Stomach (tissue), 9 donors: Measurements from ENCODE around the gene CSNK2A3. TPM values are rescaled to one million over a fixed set of nuclear protein-coding genes. Genes with fewer than 3 reads are reported as not detected.
"Not testable (repeated sequence)": the region's sequence is repeated elsewhere in the genome, so short reads cannot be mapped to it uniquely, and the experiment has no call there.

ENCODE experiments used
- DNase-seq, 2 donors: peaks; one replicate each; pipeline versions ENCODE4 v3.0.0 to v3.0.0-alpha.2; 2013 to 2019
- H3K27ac ChIP-seq, 5 donors: fragments of 200-600 bp in 4 of 5; sonication (generic) in 4 of 5; one replicate each; pipeline ENCODE4 v1.5.1; 2013 to 2019; ENCODE audit warnings: mild to moderate bottlenecking in 1 of 5, moderate library complexity in 1 of 5
- H3K27me3 ChIP-seq, 3 donors: fragments of 200-600 bp; sonication (generic); one replicate each; pipeline ENCODE4 v1.5.1; 2017 to 2019; ENCODE audit warnings: mixed run types in 1 of 3
- H3K36me3 ChIP-seq, 4 donors: fragments of 200-600 bp; sonication (generic); 1 replicate in 3 of 4; 2 replicates in 1 of 4; pipeline ENCODE4 v1.5.1; 2016 to 2019
- H3K4me1 ChIP-seq, 4 donors: fragments of 200-600 bp; sonication (generic); one replicate each; pipeline ENCODE4 v1.5.1; 2016 to 2019
- H3K4me3 ChIP-seq, 4 donors: fragments of 200-600 bp; sonication (generic) in 3 of 4; one replicate each; pipeline ENCODE4 v1.5.1; 2016 to 2019; ENCODE audit warnings: mild to moderate bottlenecking in 1 of 4
- H3K9me3 ChIP-seq, 4 donors: fragments of 200-600 bp; sonication (generic); one replicate each; pipeline ENCODE4 v1.5.1; 2016 to 2019
- CTCF ChIP-seq, 7 experiments: fragments of 450-650 bp in 4 of 7; fragments of 200-600 bp in 3 of 7; sonication (generic) in 3 of 7; IDR thresholded peaks; one replicate each; pipeline ENCODE4 v1.5.1; 2016 to 2019; ENCODE audit warnings: antibody characterized with exemption in 7 of 7, control low read depth in 2 of 7, mild to moderate bottlenecking in 1 of 7
- EP300 ChIP-seq: sonication (generic); formaldehyde crosslinking; IDR thresholded peaks from one replicate; pipeline ENCODE4 v1.6.1; 2017; ENCODE audit warnings: antibody characterized with exemption
- POLR2A ChIP-seq, 4 donors: fragments of 450-650 bp; IDR thresholded peaks; one replicate each; pipeline ENCODE4 v1.6.1; 2016; ENCODE audit warnings: antibody characterized with exemption in 4 of 4, control low read depth in 2 of 4, mild to moderate bottlenecking in 1 of 4, moderate library complexity in 1 of 4
- POLR2AphosphoS5 ChIP-seq, 3 donors: sonication (generic); formaldehyde crosslinking; IDR thresholded peaks; one replicate each; pipeline ENCODE4 v1.6.1; 2016; ENCODE audit warnings: antibody characterized with exemption in 3 of 3
- WGBS, 5 donors: extraction: QIAGEN DNeasy Blood & Tissue Kit in 3 of 5; methylation state at CpG; one replicate each; pipeline versions ENCODE4 v1.1.5 to v1.1.7; 2013 to 2018; 5-methylcytosine and 5-hydroxymethylcytosine counted together
- intact Hi-C: fragments of 100-400 bp; cut with DNase I; formaldehyde crosslinking; loops from one replicate; pipeline ENCODE4 v1.15.1; 2023; ENCODE audit warnings: low total_unique reads
- polyA plus RNA-seq, 3 donors: library from polyadenylated mRNA; stranded (reverse); fragments of 200-250 nt; gene quantifications; one replicate each; pipeline ENCODE4 v1.2.3, GENCODE V29; 2013
- total RNA-seq, 5 donors: library from RNA; depleted of rRNA; stranded (reverse); fragments of >200 nt; gene quantifications; one replicate each; pipeline versions ENCODE4 v1.1.0 to v1.2.3, GENCODE V29; 2014 to 2016
- donor health status: healthy with polysubstance abuse.
- donor health status: Bipolar disorder and iron deficiency.
- donor health status: healthy.

Gene CSNK2A3
- total and polyA plus RNA-seq, 8 donors, result 0.23 to 1.2 (median 0.73) TPM; not detected in 3

- no peaks in the 10 kb centered on the region for H3K27me3 ChIP-seq
- 81 to 87% (median 83%) methylated on average over 9 of the region's 9 CpGs for WGBS, 5 donors
- no peaks in the 10 kb centered on the region for H3K36me3 ChIP-seq
- DNase-seq, result no peak
- no peaks in the 10 kb centered on the region for H3K4me1 ChIP-seq
- intact Hi-C loops, result no loop called here
- no peak overlapping the region for H3K4me3 ChIP-seq
- TF ChIP-seq CTCF (IDR thresholded peaks at IDR 0.05), result no peak
- no peaks in the 10 kb centered on the region for H3K9me3 ChIP-seq
- no peak overlapping the region for H3K27ac ChIP-seq
Measured at GRCh38 chr11:11356842-11357241, 3.8 kb upstream of the CSNK2A3 start.

GRCh38 chr11:11351851-11352250 lies 1.2 kb downstream of the CSNK2A3 start:
- H3K27ac ChIP-seq, H3K9me3 ChIP-seq, H3K36me3 ChIP-seq, intact Hi-C loops, H3K27me3 ChIP-seq, DNase-seq, H3K4me3 ChIP-seq: not testable (repeated sequence)
- peaks cover 0 to 30% (median 23%) of the 10 kb centered on the region in 4 donors for H3K4me1 ChIP-seq
- 77 to 81% (median 80%) methylated on average over 8 to 10 of the region's 10 CpGs for WGBS, 5 donors

GRCh38 chr11:11351042-11351586 lies 1.9 kb downstream of the CSNK2A3 start:
- Histone ChIP-seq H3K9me3 (no peaks in the 10 kb centered on the region), H3K36me3 (no peaks in the 10 kb centered on the region), H3K4me3 (no peak overlapping the region), H3K27ac (no peak overlapping the region), H3K27me3 (no peaks in the 10 kb centered on the region), H3K4me1 (peaks cover 0 to 30% (median 23%) of the 10 kb centered on the region in 4 donors)
- no peak for DNase-seq
- TF ChIP-seq EP300, result no peak
- no peak for TF ChIP-seq POLR2AphosphoS5 (IDR thresholded peaks at IDR 0.05)
- no peak for TF ChIP-seq CTCF (IDR thresholded peaks at IDR 0.05)
- TF ChIP-seq POLR2A (IDR thresholded peaks at IDR 0.05), result no peak
- intact Hi-C loops, result no loop called here
- 87 to 96% (median 94%) methylated on average over 4 of the region's 4 CpGs for WGBS, 5 donors

- WGBS, 5 donors, result 40 to 69% (median 59%) methylated on average over 1 of the region's 1 CpG
- peak in 1 of 2 donors; percentile 83 for DNase-seq
- peak overlapping the region in 3 of 5 donors; percentile 6 to 26 (median 13) for H3K27ac ChIP-seq
- H3K4me1 ChIP-seq, result peaks cover 0 to 30% (median 23%) of the 10 kb centered on the region in 4 donors
- H3K36me3 ChIP-seq, result no peaks in the 10 kb centered on the region
- no peaks in the 10 kb centered on the region for H3K27me3 ChIP-seq
- peak in 1 of 3 donors; percentile 33 for TF ChIP-seq POLR2AphosphoS5 (IDR thresholded peaks at IDR 0.05)
- no peak for TF ChIP-seq EP300
- H3K4me3 ChIP-seq, result no peak overlapping the region
- no peaks in the 10 kb centered on the region for H3K9me3 ChIP-seq
- intact Hi-C loops, result loop anchor here (10.0 kb wide), 1 partner anchor 175 kb away; no protein-coding TSS in a partner anchor
Measured at GRCh38 chr11:11349870-11350337, 3.1 kb downstream of the CSNK2A3 start.

GRCh38 chr11:11349106-11349825 lies 3.8 kb downstream of the CSNK2A3 start:
- H3K4me3 ChIP-seq, result no peak overlapping the region
- TF ChIP-seq POLR2A (IDR thresholded peaks at IDR 0.05) (no peak), POLR2AphosphoS5 (IDR thresholded peaks at IDR 0.05) (no peak), CTCF (IDR thresholded peaks at IDR 0.05) (no peak), EP300 (no peak)
- H3K36me3 ChIP-seq, result no peaks in the 10 kb centered on the region
- H3K27ac ChIP-seq, result peak overlapping the region in 3 of 5 donors; percentile 6 to 26 (median 13)
- DNase-seq, result peak in 1 of 2 donors; percentile 69
- peaks cover 0 to 30% (median 23%) of the 10 kb centered on the region in 4 donors for H3K4me1 ChIP-seq
- 50 to 65% (median 61%) methylated on average over 12 of the region's 12 CpGs for WGBS, 5 donors
- H3K9me3 ChIP-seq, result no peaks in the 10 kb centered on the region
- H3K27me3 ChIP-seq, result no peaks in the 10 kb centered on the region
- intact Hi-C loops, result loop anchor here (10.0 kb wide), 1 partner anchor 174 kb away; no protein-coding TSS in a partner anchor
